Retinal pigment epithelial cell (primary cell): ENCODE measurements around the gene POMC.
A peak's percentile ranks its signal among the peaks of the same experiment; 100 is the strongest.

ENCODE experiments used
- DNase-seq: peaks from one replicate; pipeline ENCODE4 v3.0.0-alpha.2; 2010; ENCODE audit warnings: low read depth
- H3K4me3 ChIP-seq: 2 replicates; pipeline ENCODE4 v1.5.1; 2011; ENCODE audit warnings: mild to moderate bottlenecking, low read length, control low read depth, moderate library complexity
- CTCF ChIP-seq: conservative IDR thresholded peaks from 2 replicates; pipeline ENCODE4 v1.5.1; 2011; ENCODE audit warnings: low read depth, low read length, control low read depth, inconsistent platforms

Gene POMC

GRCh38 chr2:25125189-25125588, 43.2 kb downstream of the POMC start:
- DNase-seq: no peak
- H3K4me3 ChIP-seq: no peak overlapping the region
- no peak for TF ChIP-seq CTCF

DNA sequence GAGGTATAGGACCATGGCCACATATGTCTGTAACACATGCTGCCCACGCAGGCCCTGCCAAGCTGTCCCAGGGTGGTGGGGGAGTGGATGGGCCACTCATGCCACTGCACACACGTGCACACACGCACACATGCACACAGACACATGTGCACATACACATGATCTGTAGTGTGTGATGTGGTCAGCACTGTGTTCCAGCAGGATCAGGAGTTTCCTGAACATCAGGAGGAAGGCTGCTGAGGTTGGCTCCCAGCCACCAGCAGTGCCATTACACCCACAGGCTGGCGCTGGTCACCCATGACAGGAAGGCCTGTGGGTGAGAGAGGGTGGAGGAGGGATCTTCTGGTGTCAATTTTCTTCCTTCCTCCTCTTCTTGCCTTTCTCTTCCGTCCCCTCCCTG, 44.7 kb downstream of the POMC start:
- no peak for TF ChIP-seq CTCF
- H3K4me3 ChIP-seq: no peak overlapping the region
- no peak for DNase-seq

DNA sequence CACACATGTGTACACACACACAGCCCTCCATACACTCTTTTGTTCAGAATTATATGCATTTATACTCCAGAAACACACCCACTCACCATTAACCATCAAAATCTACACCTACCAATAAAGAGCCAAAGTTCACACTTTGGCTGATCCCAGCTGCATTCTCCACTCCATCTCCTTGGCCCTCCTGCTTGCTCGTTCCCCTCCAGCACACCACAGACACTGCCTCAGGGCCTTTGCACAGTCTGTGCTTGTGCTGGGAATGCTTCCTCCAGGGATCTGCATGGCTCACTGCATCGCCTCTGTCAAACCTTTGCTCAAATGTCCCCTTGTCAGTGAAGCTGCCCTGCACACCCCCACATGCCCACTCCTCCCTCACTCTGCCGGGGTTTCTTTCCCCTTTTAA, 46.0 kb downstream of the POMC start:
- H3K4me3 ChIP-seq: no peak overlapping the region
- DNase-seq: no peak
- no peak for TF ChIP-seq CTCF

DNA sequence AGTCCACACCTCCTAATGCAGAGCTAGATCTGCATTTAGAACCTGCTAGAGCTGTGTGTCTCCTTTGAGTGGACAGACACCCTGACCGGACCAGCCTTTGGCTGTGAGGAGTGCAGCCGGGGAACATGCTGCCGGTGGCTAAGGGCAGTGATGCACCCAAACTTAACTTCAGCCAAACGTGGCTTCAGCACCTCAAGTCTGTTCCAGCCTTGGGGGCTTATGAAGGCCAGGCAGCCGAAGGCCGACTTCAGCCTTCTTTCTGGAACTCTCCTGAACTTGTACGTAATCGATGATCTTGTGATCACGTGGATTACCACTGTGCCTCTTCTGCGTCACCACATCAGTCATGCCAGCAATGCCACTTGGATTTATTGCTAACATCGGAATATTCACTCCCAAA, 49.1 kb downstream of the POMC start:
- H3K4me3 ChIP-seq: no peak overlapping the region
- no peak for DNase-seq
- no peak for TF ChIP-seq CTCF

DNA sequence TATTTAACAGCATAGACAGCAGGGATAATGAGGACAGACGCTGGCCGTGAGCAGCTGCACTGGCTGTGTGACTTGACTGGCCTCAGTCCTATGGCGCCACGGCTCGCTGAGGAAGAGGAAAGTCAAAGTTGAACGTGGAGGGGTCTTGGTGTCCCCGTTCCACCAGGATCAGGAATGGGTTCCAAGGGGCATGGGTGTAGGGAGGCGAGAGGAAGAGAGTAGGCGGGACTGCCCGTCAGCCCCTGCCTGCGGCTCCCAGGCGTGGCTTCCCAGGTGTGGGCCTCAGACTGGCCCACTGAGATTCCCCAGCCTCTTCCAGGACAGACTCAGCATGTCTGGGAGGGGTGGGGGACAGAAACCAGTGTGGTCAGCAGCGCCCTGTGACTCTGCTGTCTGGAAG, 51.4 kb downstream of the POMC start:
- H3K4me3 ChIP-seq: no peak overlapping the region
- TF ChIP-seq CTCF: no peak
- DNase-seq: no peak

- no peak for TF ChIP-seq CTCF
- H3K4me3 ChIP-seq: no peak overlapping the region
- peak; percentile 58 for DNase-seq
These were observed 52.5 kb downstream of the POMC start for GRCh38 chr2:25115902-25116301.

DNA sequence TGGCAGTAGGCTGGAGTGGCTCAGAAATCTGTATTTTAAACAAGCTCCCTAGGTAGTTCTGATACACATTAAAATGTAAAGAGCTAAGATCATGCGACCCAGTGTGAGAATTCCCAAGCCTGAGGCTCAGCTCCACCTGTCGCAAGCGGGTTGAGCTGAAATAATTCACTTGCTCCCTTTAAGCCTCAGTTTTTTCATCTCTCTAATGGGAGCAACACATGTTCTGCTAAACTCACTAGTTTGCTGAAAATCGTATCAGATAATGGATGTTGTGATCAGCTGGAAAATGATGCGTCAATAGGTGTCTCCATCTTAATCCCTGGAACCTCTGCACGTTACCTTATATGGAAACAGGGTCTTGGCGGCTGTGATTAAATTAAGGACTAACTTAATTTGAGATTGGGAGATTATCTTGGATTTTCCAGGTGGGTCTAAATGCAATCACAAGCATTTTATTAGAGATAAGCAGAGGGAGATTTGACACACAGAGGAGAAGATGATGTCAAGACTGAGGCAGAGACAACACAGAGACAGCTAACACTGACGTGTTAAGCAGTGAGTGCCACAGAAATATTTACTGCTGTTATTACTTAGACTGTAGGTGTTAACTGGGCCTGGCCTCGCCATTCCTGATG, 53.0 kb downstream of the POMC start:
- TF ChIP-seq CTCF: no peak
- H3K4me3 ChIP-seq: no peak overlapping the region
- no peak for DNase-seq
